HG02870 (cell line): Measurements from ENCODE around the gene SLC25A41.

Experiments used
- ATAC-seq: cut with Tn5 transposase; IDR thresholded peaks from one replicate; pipeline ENCODE4 v1.9.1; 2021; ENCODE audit warnings: mild to moderate bottlenecking, moderate library complexity; ENCODE audit not compliant: unreplicated experiment

Gene SLC25A41

DNA sequence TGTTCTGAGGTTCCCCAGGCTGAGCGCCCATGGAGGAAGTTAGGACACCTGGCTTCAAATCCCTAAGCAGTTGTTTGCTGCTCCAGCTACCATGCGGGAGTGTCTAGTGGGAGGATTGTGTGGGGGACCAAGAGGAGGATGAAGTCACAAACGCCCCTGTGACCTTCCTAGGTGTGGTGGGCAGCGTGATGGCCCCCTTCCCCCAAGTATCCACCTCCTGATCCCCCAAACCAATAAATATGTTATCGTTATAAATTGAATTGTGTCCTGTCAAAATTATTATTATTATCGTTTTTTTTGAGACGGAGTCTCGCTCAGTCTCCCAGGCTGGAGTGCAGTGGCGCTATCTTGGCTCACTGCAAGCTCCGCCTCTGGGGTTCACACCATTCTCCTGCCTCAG lies at the start of gene SLC25A41:
SLC25A41 (minus strand) TSS at position 101 of the 400 bp plus-strand sequence; CDS start at position 31, 70 bp downstream.
- ATAC-seq = no peak

DNA sequence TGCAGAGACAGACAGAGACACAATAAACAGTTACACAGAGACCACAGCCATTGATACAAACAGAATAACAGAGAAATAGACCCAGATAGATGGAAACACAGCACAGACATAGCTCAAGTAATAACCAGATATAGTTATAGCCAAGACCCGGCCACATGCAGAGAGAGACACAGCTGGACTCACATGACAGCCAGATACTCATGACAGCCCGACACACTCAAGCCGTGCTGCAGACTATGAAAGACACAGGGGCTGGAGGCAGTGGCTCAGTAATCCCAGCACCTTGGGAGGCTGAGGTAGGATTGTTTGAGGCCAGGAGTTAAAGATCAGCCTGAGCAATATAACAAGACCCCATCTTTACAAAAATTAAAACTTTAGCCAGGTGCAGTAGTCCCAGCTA lies 49.7 kb upstream of the SLC25A41 start:
- ATAC-seq = no peak

DNA sequence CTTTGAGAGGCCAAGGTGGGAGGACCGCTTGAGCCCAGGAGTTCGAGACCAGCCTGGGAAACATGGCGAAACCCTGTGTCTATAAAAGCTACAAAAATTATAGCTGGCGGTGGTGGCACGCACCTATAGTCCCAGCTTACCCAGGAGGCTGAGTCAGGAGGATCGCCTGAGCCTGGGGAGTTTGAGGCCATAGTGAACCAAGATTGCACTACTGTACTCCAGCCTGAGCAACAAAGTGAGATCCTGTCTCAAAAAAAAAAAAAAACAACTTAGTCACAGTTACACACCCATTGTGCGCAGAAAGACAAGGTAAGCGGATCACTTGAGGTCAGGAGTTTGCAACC lies 48.8 kb upstream of the SLC25A41 start:
- no peak for ATAC-seq

DNA sequence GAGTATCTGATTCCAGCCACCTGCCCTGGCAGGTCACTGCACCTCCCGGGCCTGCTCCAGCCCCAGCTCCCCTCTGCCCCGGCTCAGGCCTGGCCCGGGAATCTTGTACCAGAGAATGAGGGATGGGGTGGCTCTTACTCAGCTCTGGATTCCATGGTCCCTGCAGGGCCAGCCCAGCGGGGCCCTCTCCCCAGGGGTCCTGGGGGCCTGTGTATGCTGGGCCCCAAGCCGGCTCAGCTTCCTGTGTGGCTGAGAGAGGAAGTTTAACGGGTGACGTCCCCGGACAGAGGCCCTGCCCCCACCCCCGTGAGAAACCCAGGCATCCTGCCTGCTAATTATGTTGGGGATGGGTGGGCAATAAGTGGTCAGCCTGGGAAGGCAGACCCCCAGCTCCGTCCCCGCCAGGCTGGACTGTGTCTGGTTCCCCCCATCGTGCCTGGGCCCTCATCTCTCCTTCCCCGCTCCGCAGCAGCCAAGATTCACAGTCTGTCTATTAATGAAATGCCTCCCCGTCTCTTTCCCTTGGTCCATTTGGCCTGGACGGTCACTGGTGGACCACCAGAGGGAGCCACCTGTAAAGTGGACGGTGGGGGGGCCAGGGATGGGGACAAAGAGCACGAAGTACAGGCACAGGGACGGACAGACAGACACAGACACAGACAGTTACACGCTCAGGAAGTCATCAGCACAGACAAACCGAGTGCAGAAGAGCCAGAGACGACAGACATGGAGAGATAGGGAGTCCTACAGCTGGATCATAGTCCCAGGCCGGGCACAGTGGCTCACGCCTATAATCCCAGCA lies 48.2 kb upstream of the SLC25A41 start, which contains the start of gene DENND1C:
DENND1C (minus strand) TSS at position 247 of the 802 bp plus-strand sequence; CDS start at position 155, 92 bp downstream.
- ATAC-seq = no peak

DNA sequence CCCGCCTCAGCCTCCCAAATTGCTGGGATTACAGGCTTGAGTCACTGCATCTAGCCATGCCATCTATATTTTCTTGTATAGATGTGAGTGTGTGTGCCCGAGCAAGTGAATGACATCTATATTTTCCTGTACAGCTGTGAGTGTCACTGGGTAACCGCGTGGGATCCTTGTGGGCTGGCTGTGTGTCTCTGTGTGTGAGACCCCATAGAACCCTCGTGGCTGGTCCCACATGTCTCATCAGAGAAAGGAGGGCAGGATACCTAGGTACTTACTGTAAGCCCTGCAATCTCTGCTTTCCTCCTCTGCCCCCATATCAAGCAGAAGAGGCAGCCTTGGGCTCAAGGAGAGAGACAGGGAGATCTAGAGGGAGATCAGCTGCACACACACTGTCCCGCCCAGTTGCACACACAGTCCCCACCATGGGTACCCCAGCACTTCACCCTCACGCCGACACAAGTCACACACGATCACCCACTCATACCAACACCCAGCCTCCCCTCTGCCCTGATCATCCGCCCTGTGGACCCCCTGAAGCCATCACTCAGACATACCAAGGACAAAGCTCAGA lies 47.4 kb upstream of the SLC25A41 start:
- no peak for ATAC-seq

DNA sequence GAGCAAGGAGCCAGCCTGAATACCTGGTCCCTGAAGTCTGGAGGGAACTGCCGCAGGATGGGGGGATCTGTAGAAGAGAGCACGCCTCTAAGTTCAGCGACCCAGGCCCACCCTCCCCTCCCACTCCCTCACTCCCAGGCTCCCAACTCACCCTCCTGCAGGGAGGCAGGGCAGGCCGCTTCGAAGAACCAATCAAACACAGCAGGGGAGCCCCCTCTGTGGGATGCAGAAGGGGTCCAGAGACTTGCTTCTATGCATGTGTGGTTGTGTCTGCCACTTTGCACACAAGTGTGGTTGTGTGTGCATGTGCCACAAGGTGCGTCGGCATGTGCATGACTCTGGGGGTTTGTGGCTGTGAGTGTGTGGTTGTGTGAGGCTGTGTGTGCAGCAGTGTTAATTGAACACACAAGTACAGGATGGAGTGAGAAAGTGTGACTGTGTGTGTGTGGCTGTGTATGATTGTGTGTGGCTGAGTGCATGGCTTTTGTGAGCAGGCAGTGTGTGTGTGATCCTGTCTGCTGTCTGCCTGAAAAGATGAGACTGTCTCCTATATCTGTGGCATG lies 46.4 kb upstream of the SLC25A41 start:
- no peak for ATAC-seq

DNA sequence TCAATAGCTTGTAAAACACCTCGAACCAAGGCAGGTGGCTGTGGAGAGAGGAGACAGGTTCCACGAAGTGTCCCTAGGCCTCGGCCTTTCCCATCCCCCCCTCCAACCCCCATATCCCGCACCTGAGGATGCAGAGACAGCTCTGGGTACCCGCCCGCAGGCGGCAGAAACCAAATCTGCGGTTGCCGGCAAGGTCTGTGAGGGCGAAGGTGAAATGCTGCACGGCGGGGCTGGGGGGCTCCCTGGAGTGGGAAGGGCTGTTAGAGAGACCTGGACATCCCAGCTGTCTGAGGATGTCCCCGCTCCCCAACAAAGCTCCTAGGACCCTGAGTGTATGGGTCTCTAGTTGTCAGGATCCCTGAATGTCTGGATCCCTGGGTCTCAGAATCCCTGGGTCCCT lies 45.3 kb upstream of the SLC25A41 start:
- no peak for ATAC-seq

DNA sequence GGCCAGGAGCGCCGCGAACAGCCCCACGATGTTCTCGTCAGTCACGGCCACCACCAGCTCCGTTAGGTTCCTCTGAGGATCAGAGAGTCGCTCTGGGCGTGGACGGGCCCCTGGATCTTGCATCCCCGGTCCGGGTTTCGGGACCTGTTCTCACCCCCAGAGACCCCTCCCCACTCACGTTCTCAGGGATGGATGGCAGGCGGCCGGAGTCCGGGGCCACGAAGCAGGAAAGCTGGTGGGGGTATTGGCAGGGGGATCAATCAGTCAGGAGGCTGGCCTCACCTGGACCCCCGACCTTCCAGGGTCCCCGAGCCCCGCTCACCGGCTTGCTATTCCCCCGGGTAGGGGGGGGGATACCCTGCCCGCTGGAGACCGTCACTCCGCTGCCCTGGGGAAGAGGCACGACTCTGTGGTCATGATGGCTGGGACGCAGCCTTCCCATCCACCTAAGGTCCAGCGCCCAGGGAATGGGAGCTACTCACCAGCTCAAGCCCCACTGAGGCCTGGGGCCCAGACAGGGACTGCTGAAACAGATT lies 43.4 kb upstream of the SLC25A41 start:
- ATAC-seq = no peak

DNA sequence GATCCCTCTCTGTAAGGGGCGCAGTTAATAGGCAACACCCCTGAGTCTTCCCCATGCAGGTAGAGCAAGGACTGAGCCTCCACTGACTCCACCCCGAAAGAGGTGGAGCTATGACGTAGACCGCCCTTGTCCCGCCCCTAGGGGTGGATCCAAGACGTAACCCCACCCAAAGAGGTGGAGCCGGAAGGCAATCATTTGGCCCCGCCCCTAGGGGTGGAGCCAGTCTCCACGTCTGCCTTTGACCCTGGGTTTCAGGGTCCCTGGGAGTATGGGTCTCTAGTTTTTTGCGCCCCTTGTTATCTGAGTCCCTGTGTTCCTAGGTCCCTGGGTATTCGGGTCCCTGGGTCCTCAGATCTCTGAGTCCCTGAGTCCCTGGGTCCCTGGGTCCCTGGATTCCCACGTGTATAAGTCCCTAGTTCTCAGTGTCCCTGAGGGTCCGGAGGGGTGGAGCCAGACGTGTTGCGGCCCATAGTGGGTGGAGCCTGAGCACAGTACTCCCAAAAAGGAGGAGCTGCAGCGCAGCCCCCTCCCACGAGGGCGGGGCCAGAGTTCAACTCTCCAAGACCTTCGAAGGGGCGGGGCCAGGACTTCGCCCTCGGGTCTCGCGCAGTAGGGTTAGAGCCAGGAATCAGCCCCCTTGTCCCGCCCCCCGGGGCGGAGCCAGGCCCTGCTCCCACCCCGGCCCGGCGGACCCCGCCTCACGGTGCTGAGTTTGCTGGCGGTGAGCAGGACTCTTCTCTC lies 42.8 kb upstream of the SLC25A41 start:
- no peak for ATAC-seq

DNA sequence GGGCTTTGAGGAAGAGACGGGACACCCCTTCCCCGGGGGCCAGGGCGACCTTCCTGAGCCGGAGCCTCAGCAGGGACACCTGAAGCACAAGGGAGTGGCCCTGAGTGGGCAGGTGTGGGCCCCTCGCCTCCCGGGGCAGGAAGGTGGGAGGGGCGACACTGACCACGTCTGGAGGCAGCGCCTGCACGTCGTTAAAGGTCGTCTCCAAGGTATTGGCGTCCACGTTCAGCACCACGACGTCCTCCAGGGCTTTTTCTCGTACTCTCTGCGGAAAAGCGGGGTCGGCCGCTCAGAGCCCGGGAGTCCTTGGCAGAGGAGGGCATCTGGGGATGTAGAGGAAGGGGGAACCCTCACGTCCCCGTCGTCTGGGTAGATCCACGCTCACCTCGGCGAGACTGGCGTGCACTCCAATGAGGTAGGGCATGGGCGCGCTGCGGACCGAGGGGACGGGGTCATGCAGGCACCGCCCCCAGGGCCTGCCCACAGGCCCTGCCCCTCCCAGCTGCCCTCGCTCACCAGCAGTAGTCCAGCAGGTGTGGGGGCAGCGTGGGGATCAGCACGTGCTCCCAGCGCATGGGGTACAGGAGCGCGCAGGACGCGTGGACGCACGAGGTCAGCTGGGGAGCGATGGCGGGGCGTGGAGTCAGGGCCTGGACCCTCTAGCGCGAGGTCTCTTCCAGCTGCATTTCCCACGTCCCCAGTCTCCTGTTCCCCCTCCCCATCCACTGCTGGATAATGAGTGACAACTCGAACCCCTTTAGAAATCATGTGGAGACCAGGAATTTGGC lies 42.0 kb upstream of the SLC25A41 start:
- ATAC-seq = no peak

DNA sequence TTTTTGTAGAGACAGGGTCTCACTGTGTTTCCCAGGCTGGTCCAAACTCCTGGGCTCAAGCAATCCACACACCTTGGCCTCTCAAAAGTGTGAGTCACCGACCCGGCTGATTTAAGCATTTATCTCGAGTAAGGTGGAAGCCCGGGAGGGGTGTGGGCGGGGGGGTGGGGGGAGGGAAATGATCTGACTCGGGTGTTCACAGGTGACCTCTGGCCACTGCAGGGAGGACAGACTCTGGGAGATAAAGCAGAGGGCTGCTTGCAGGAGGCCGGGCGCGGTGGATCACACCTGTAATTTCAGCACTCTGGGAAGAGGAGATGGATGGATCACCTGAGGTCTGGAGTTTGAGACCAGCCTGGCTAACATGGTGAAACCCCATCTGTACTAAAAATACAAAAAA lies 40.1 kb upstream of the SLC25A41 start:
- ATAC-seq = no peak

DNA sequence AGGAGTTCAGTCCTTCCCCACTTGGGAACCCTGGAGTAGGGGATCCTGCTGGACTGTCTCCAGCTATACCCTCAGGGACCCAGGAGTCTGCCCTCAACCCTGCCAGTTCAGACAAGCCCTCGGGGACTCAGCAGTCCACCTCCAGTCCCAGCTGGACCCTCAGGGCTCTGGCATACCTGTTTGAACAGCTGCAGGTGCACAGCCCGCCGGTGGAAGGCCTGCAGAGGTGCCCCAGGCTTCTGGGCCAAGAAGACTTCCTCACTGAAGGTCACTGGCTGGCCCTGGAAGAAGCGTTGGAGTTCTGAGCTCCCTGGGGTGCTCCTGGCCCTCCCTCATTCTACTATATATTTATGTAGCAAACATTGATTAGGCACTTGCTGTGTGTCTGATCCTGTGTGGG lies 39.1 kb upstream of the SLC25A41 start:
- no peak for ATAC-seq

DNA sequence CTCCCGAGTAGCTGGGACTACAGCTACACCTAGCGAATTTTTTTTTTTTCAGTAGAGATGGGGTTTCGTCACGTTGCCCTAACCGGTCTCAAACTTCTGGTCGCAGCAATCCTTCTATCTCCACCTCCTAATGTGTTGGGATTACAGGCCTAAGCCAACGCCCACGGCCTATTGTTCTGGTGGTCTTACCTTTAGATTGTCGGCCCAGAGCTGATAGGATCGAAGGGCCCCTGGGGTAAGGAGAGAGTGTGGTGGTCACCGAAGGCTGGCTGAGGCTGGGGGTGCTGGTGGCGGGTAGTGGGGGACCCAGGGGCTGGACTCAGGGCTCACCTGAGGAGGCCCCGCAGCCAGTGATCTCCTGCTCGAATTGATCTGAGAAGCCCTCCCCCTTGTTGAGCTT lies 37.5 kb upstream of the SLC25A41 start:
- ATAC-seq = no peak

DNA sequence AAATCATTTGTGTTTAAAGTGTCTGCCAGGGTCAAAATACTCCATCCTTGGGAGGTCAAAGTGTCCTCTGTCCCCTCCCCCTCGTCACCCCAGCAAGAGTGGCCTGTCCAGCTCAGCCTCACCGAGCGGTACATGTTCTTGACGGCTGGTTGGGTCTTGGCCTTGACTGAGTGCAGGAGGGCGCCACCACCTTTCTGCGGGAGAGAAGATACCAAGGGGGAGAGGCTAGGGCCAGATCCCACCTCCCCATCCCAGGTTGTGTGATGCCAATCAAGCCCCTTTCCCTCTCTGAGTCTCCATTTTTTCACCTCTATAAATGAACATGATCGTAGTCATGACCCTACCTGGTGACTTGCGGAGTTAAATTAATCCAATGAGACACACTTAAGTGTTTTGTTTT lies 36.6 kb upstream of the SLC25A41 start:
- no peak for ATAC-seq

DNA sequence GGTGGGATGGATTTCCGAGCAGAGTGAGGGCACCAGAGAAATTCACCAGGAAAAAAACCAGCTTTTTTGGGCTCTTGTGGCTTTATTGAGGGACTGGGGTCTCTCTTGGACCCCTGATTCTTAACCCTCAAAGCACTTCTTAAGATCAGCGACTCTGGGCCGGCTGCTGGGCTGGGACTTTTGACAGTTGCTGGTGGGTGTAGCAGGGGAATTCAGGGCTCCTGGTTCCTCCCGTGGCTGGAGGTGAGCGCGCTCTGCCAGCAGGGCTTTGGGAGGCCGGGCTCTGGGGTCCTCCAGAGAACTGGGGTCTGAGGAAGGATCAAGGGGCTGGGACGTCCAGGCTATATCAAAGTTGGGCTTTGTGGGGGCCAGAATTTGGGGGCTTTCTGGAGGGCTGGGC lies 33.8 kb upstream of the SLC25A41 start:
- no peak for ATAC-seq

DNA sequence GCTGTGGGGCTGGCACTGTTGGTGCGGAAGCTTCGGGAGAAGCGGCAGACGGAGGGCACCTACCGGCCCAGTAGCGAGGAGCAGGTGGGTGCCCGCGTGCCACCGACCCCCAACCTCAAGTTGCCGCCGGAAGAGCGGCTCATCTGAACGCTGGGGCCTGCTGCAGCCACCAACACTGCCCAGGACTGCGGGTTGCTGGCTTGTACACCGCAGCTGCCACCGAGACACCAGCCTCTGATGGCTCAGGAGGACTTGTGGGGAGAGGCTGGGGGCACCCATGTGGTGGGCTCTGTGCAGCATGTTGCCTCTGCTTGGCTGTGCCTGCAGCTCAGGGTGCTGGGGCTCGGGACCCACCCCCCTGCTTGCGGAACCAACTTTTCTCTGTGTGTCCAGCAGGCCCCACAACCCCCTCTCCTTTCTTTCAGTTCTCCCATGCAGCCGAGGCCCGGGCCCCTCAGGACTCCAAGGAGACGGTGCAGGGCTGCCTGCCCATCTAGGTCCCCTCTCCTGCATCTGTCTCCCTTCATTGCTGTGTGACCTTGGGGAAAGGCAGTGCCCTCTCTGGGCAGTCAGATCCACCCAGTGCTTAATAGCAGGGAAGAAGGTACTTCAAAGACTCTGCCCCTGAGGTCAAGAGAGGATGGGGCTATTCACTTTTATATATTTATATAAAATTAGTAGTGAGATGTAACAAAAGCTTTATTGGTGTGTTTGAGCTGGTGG lies 33.1 kb upstream of the SLC25A41 start:
- ATAC-seq = no peak

DNA sequence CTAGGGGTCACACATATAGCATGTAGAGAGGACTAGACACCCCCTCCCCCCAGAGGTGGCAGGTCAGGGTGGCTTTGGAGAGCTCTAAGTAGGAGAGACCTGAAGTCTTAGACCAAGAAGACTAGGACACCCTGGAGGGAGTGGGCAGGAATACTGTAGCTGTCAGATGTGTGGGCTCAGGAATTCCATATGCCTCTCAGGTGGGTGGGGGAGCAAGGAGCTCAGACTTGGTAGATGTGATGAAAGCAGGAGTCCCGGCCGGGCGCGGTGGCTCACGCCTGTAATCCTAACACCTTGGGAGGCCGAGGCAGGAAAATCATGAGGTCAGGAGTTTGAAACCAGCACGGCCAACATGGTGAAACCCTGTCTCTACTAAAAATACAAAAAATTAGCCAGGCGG lies 32.1 kb upstream of the SLC25A41 start:
- ATAC-seq = no peak

DNA sequence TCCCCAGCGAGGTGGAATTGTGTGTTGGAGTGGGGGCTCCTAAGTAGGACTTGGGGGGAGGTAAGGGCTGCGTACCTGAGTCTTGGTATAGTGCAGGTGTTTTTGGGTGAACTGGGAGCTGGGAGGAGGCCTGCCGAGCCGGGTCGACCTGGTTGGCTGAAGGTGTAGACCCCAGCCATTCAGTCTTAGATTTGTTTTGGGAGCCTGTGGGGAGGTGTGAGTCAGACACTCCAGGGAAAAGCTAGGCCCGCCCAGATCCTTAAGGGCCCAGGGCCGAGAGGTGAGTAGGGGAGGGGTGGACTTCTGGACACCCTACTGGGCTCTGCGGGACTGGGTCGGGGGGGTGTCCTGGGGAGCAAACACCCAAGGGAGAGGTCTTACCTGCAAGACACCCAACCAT lies 31.4 kb upstream of the SLC25A41 start:
- ATAC-seq = no peak

DNA sequence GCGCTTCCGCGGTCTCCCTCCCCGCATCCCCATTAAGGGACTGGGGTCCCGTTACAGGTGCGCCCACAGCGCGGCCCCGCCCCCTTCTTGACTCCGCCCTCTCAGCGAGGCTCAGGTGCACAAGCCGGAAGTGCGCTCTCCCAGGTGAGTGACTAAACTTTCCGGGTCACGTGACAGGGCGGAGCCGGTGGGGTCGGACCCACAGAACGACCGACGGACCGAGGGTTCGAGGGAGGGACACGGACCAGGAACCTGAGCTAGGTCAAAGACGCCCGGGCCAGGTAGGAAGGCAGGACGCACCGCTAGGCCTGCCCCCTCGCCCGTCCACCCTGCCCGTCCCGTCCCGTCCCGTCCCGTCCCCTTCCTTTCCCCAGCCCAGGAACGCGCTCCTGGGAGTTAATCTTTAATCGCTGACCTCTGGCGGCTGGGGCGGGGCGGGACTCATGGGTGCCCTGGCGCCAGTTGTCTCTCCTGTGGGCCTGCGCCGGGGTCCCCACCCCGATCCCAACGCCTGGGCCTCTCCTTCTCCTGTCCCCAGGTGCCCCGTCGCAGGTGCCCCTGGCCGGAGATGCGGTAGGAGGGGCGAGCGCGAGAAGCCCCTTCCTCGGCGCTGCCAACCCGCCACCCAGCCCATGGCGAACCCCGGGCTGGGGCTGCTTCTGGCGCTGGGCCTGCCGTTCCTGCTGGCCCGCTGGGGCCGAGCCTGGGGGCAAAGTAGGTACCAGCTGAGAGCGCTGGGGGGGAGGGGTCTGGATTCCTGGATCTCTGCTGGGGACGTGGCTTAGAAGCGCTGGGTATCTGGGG lies 30.7 kb upstream of the SLC25A41 start, which contains the start of gene CRB3:
CRB3 (plus strand) TSS at position 202 of the 804 bp plus-strand sequence; CDS start at position 633, 431 bp downstream.
- no peak for ATAC-seq
